ENCODE results near the gene SPATS1.
"Not testable (repeated sequence)": the region's sequence is repeated elsewhere in the genome, so short reads cannot be mapped to it uniquely, and the experiment has no call there.

The SPATS1 gene

GRCh38 chr6:44312901-44313788 is 29.3 kb upstream of the SPATS1 start, which contains the start of gene AARS2:
Gene AARS2 (minus strand): TSS chr6:44313347. CDS start chr6:44313323, 24 bp downstream.
- peak; percentile 96 for DNase-seq

DNA sequence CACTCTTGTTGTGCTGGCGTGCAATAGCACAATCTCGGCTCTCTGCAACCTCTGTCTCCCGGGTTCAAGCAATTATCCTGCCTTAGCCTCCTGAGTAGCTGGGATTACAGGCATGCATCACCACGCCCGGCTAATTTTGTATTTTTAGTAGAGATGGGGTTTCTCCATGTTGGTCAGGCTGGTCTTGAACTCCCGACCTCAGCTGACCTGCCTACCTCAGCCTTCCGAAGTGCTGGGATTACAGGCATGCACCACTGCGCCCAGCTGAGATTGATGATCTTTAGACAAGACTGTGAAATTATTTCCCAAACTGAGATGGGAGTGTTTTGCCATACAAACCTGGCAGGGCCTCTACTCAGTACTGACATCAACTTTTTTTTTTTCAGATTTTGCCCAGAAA is 27.8 kb upstream of the SPATS1 start:
- DNase-seq: not testable (repeated sequence)

GRCh38 chr6:44315516-44315915 is 26.9 kb upstream of the SPATS1 start:
- DNase-seq: no peak

DNA sequence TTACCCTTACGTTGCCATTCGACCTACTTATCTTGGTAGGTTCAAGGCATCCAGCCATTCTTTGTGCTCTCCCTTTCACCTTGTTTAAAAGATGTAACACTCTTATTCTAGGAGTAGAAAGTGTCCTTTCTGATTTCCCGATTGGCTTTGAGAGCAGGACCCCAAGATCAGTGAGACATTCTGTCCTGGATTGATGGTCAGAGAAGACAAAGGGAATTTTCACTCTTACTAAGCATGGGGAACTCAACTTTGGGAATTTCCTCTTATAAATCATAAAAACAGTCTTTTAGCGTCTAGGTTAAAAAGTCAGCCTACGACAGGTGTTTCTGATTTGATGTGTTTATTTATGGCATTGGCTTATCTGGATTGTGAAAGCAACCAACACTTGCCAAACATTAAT is 26.5 kb upstream of the SPATS1 start:
- DNase-seq: no peak

- DNase-seq: no peak
Observed at GRCh38 chr6:44316481-44316880, 26.0 kb upstream of the SPATS1 start.

DNA sequence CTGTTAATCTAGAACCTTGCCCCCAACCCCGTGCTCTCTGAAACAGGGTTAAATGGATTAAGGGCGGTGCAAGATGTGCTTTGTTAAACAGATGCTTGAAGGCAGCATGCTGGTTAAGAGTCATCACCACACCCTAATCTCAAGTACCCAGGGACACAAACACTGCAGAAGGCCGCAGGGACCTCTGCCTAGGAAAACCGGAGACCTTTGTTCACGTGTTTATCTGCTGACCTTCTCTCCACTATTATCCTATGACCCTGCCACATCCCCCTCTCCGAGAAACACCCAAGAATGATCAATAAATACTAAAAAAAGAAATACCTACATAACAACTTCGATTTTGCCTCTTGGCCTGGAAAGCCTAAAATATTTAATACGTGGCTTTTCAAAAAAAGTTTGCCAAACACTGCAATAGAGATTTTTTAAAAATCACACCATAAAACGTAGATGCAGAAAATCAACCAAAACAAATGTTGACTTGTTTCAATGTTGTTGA is 25.3 kb upstream of the SPATS1 start:
- not testable (repeated sequence) for DNase-seq

DNA sequence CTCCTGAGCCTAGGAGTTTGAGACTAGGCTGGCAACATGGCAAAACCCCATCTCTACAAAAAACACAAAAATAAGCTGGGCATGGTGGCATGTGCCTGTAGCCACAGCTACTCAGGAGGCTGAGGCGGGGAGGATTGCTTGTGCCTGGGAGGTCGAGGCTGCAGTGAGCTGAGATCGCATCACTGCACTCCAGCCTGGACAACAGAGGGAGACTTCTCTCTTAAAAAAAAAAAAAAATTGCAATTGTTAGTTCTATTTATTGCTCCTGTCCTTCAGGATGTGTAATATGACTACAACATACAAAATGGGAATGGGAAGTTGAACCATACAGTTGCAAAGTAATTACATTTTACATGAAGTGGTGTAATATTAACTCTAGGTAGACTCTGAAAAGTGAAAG is 21.2 kb upstream of the SPATS1 start:
- DNase-seq: no peak

GRCh38 chr6:44327096-44327495 is 15.4 kb upstream of the SPATS1 start:
- DNase-seq: no peak

- no peak for DNase-seq
Observed at GRCh38 chr6:44327760-44328159, 14.7 kb upstream of the SPATS1 start.

DNA sequence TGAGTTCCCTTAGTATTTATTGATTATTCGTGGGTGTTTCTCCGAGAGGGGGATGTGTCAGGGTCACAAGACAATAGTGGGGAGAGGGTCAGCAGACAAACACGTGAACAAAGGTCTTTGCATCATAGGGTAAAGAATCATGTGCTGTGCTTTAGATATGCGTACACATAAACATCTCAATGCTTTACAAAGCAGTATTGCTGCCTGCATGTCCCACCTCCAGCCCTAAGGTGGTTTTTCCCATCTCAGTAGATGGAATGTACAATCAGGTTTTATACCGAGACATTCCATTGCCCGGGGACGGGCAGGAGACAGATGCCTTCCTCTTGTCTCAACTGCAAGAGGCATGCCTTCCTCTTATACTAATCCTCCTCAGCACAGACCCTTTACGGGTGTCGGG is 14.2 kb upstream of the SPATS1 start:
- not testable (repeated sequence) for DNase-seq

DNA sequence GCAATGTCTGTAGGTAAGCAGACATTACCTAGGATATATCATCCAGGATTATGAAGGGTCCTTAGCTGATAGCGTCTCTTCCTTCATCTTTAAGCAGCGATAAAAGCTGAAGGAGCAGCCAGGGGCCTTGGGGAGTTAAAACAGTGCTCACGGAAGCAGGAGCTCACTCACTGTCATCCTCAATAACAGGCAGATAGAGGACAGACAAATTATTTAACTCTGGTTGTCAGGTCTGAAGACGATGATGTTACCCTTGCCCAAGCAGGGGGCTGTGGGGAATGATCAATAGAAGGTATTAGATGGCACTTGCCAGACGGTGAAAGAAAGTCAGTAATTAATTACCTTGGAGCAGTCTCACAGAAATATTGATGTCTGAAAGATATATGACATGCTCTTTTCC is 12.6 kb upstream of the SPATS1 start:
- DNase-seq: no peak

DNA sequence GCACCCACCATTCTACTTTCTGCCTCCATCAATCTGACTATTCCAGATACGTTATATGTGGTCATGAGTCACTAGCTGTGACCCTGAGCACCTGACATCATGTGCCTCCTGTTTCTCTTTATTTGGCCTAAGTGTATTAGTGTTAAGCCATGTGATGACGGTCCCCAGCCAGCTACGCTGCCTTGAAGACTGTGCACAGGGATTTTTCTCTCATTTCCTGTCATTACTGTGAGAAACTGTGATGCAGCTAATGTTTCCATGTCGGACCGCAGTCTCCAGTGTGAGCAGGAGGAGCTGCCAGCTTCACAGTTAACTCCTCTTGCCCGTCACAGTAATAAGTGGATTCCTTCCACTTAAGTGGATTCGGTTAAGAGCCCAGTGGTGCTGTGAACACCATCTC is 9.9 kb upstream of the SPATS1 start:
- DNase-seq: no peak

DNA sequence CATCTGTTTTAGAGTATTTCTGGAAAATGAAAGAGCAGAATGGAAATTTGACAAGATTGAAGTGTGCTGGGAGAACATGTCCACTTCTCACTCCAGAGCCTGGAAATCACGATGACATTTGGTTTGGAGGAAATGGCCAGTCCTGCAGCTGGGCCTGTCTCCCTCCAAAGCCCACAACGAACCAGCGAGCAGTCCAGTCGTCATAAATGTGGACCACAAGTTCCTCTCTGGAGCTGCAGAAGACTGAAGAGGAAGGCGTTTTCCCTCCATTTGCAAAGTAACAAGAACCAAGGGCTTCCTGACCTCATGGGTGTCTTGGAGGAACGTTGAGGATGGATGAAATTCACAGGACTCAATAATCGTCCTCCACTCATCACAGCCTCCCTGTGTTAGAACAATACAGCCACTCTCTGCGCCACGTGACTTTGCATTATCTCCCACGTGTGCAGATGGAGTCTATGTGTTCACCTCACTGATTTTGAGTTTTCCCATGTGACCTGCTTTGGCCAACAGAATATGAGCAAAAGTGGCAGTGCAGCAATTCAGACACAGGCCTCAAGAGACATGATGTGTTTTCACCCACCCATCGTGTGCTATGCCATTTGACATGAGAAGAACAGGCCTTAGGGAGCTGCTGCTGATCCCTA is 9.1 kb upstream of the SPATS1 start:
- no peak for DNase-seq

GRCh38 chr6:44333942-44334341 is 8.5 kb upstream of the SPATS1 start:
- DNase-seq: no peak

DNA sequence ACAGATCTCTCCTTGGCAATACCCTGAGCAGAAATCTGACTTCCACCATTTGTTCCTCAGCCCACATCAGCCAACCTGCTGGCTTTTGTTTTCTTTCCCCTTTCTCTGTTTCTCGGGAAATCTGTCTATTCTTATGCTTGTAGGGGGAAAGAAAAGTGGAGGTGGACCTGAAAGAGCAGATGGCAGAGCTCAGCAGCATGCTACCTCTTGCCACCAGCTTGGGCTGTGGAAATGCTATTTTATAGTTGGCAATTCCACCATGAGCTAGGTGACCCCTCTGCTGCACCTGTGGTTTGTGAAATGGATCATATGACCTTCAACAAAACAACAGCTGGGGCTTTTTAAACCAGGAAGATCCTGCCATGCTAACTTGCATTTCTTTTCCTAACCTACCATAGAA is 6.8 kb upstream of the SPATS1 start:
- no peak for DNase-seq

- DNase-seq: peak; percentile 84
Observed at GRCh38 chr6:44338228-44339122, 4.0 kb upstream of the SPATS1 start.

GRCh38 chr6:44339301-44339700 is 3.1 kb upstream of the SPATS1 start:
- no peak for DNase-seq

- DNase-seq: no peak
Observed at GRCh38 chr6:44339763-44340625, 2.5 kb upstream of the SPATS1 start.

DNA sequence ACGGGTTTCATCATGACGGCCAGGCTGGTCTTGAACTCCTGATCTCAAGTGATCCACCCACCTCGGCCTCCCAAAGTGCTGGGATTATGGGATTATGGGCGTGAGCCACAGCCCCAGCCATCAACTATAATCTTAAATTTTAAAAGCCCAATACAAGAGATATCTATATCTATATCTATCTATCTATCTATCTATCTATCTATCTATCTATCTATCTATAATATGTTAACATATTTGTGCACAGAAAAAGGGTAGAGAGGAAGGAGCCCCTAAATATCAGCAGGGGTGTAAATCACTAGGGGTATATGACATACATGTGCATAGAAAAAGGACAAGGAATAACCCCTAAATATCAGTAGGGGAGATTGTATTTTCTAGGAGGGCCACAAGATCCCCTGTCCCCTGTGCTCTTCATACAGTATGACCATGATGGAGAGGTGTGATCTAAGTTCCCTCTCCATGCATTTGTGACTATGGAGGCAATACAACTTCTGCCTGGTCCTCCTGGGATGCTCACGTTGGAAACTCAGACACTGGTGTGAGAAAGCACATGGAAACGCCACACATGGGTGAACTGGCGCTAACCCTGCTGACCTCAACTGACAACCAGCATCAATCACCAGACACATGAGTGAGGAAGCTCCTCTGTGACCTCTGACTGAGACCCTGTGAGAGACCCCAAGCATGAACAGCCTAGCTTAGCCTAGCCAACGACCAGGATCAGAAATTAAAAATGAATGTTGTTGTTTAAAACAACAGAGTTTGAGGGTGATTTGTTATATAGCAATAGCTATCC is 1.2 kb upstream of the SPATS1 start:
- DNase-seq: no peak

DNA sequence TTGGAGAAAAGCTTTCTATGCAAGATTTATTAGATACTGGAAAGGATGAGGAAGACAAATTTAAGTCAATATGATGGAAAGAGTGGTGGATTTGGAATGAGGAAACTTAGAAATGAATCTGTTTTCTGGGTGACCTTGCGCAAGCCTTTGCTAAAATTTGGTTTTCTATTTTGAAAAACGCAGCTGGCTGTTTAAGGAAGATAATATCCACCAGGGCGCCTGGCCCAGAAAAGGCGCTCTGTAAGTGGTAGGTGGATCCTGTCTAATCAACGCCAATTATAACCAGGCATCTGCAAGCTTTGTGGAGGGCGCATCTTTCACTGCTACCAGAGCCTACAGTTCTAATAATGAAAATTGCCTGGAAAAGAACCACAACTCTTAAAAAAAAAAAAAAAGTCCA is 398 bp upstream of the SPATS1 start:
- DNase-seq: peak; percentile 84

DNA sequence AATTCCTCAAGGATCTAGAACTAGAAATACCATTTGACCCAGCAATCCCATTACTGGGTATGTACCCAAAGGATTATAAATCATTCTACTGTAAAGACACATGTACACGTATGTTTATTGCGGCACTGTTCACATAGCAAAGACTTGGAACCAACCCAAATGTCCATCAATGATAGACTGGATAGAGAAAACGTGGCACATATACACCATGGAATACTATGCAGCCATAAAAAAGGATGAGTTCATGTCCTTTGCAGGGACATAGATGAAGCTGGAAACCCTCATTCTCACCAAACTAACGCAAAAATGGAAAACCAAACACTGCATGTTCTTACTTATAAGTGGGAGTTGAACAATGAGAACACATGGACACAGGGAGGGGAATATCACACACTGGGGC is 4.4 kb downstream of the SPATS1 start:
- DNase-seq: not testable (repeated sequence)
